ENCODE measurements around the gene ZAR1L.

DNA sequence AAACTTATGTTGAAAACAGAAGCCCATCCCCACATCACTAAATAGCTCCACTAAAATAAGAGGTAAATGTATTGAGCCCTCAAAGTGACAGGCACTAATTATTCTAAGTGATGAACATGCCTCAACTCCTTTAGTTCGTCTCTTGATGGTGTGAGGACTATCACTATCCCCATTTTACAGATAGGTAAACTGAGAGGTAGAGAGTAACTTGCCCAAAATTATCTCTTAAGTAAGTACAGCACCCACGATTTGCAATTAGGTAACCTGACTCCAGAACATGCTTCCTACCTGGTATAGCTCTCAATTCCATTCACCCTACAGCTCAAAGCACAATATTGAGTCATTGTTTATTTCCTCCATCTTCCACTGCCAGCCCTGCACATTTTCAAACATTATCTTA, 12.7 kb downstream of the ZAR1L start:
- TF ChIP-seq, protein P1, sequence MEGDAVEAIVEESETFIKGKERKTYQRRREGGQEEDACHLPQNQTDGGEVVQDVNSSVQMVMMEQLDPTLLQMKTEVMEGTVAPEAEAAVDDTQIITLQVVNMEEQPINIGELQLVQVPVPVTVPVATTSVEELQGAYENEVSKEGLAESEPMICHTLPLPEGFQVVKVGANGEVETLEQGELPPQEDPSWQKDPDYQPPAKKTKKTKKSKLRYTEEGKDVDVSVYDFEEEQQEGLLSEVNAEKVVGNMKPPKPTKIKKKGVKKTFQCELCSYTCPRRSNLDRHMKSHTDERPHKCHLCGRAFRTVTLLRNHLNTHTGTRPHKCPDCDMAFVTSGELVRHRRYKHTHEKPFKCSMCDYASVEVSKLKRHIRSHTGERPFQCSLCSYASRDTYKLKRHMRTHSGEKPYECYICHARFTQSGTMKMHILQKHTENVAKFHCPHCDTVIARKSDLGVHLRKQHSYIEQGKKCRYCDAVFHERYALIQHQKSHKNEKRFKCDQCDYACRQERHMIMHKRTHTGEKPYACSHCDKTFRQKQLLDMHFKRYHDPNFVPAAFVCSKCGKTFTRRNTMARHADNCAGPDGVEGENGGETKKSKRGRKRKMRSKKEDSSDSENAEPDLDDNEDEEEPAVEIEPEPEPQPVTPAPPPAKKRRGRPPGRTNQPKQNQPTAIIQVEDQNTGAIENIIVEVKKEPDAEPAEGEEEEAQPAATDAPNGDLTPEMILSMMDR (IDR thresholded peaks at IDR 0.05): no peak
- no peak for TF ChIP-seq POLR2A (IDR thresholded peaks at IDR 0.05)
